Measurements from ENCODE around the gene FAM221A.

- TF ChIP-seq, protein P1, sequence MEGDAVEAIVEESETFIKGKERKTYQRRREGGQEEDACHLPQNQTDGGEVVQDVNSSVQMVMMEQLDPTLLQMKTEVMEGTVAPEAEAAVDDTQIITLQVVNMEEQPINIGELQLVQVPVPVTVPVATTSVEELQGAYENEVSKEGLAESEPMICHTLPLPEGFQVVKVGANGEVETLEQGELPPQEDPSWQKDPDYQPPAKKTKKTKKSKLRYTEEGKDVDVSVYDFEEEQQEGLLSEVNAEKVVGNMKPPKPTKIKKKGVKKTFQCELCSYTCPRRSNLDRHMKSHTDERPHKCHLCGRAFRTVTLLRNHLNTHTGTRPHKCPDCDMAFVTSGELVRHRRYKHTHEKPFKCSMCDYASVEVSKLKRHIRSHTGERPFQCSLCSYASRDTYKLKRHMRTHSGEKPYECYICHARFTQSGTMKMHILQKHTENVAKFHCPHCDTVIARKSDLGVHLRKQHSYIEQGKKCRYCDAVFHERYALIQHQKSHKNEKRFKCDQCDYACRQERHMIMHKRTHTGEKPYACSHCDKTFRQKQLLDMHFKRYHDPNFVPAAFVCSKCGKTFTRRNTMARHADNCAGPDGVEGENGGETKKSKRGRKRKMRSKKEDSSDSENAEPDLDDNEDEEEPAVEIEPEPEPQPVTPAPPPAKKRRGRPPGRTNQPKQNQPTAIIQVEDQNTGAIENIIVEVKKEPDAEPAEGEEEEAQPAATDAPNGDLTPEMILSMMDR (IDR thresholded peaks at IDR 0.05) = no peak
- no peak for TF ChIP-seq POLR2A (IDR thresholded peaks at IDR 0.05)
Observed at GRCh38 chr7:23687011-23687410, 7.0 kb downstream of the FAM221A start.
